NCI-H2227 treated with DMSO at 0.1 percent for 48 hours (cell line): Measurements from ENCODE around the gene TRMT61A.

Source experiments
- DNase-seq: peaks from one replicate; lab custom pipeline; 2025; lab: John Stamatoyannopoulos, UW

TRMT61A gene

GRCh38 chr14:103563226-103563620, 34.2 kb downstream of the TRMT61A start:
- DNase-seq, result no peak

GRCh38 chr14:103563844-103564505, 35.0 kb downstream of the TRMT61A start:
- no peak for DNase-seq

- DNase-seq, result peak; percentile 97
Measured at GRCh38 chr14:103568952-103569351, 40.0 kb downstream of the TRMT61A start.

- DNase-seq, result no peak
Measured at GRCh38 chr14:103569408-103569807, 40.4 kb downstream of the TRMT61A start.

GRCh38 chr14:103574104-103574503, 45.1 kb downstream of the TRMT61A start:
- no peak for DNase-seq

GRCh38 chr14:103574707-103575285, 45.8 kb downstream of the TRMT61A start:
- no peak for DNase-seq

GRCh38 chr14:103576371-103577024, 47.5 kb downstream of the TRMT61A start:
- peak; percentile 85 for DNase-seq

GRCh38 chr14:103578401-103579075, 49.5 kb downstream of the TRMT61A start:
- no peak for DNase-seq

GRCh38 chr14:103581206-103581605, 52.2 kb downstream of the TRMT61A start:
- no peak for DNase-seq

- DNase-seq, result no peak
Measured at GRCh38 chr14:103581954-103582703, 53.1 kb downstream of the TRMT61A start.

GRCh38 chr14:103584326-103584915, 55.4 kb downstream of the TRMT61A start:
- no peak for DNase-seq
